ENCODE results near the gene EPC1.

- no peak for TF ChIP-seq FOXM1 (IDR thresholded peaks at IDR 0.05; ENCODE audit: borderline replicate concordance, low read depth)
- TF ChIP-seq TEAD4 (IDR thresholded peaks at IDR 0.05), result no peak
- TF ChIP-seq REST (IDR thresholded peaks at IDR 0.05; ENCODE audit: low read depth), result no peak
- TF ChIP-seq TCF12 (IDR thresholded peaks at IDR 0.05; ENCODE audit: low read depth), result no peak
- no peak for TF ChIP-seq EP300 (IDR thresholded peaks at IDR 0.05; ENCODE audit: borderline replicate concordance)
Measured at GRCh38 chr10:32315424-32315823, 31.5 kb downstream of the EPC1 start.
